SU-DHL-6 (cell line): ENCODE measurements around the gene PPP1R14C.

ENCODE experiments used
- H2AFZ ChIP-seq: fragments of 200-600 bp; sonication (generic); 2 replicates; pipeline ENCODE4 v1.6.1; 2014; ENCODE audit warnings: low read depth, mild to moderate bottlenecking, moderate library complexity, mixed read lengths, antibody characterized with exemption, low read length; ENCODE audit not compliant: severe bottlenecking
- H3F3A ChIP-seq: fragments of 200-600 bp; shearing (Covaris generic); 2 replicates; pipeline ENCODE4 v1.6.0; 2016; ENCODE audit warnings: antibody characterized with exemption, mild to moderate bottlenecking; ENCODE audit not compliant: insufficient read depth
- H3K27ac ChIP-seq: fragments of 200-600 bp; sonication (generic); 2 replicates; pipeline ENCODE4 v1.5.1; 2016; ENCODE audit warnings: low read depth, mild to moderate bottlenecking, low read length, moderate library complexity, mixed read lengths
- H3K27me3 ChIP-seq: fragments of 200-600 bp; sonication (generic), shearing (Covaris generic); 2 replicates; pipeline ENCODE4 v1.6.0; 2014; ENCODE audit warnings: mild to moderate bottlenecking, low read length
- H3K36me3 ChIP-seq: fragments of 200-600 bp; sonication (generic); 2 replicates; pipeline ENCODE4 v1.6.1; 2014; ENCODE audit warnings: mild to moderate bottlenecking, low read length, mixed read lengths
- H3K4me2 ChIP-seq: fragments of 300-600, 200-600 bp; shearing (Covaris generic), sonication (generic); 2 replicates; pipeline ENCODE4 v1.6.0; 2014; ENCODE audit warnings: low read length, low read depth, mild to moderate bottlenecking; ENCODE audit not compliant: poor library complexity, severe bottlenecking
- H3K4me3 ChIP-seq: fragments of 200-600 bp; sonication (generic); 2 replicates; pipeline ENCODE4 v1.5.1; 2014; ENCODE audit warnings: antibody characterized with exemption, low read length, mild to moderate bottlenecking, mixed read lengths; ENCODE audit not compliant: insufficient read depth, poor library complexity, severe bottlenecking
- H3K79me2 ChIP-seq: fragments of 200-600 bp; sonication (generic); 2 replicates; pipeline ENCODE4 v1.6.1; 2014; ENCODE audit warnings: mild to moderate bottlenecking, low read length, moderate library complexity; ENCODE audit not compliant: insufficient read depth
- H3K9ac ChIP-seq: fragments of 200-600 bp; sonication (generic); 2 replicates; pipeline ENCODE4 v1.7.0; 2014; ENCODE audit warnings: mild to moderate bottlenecking, low read length
- H3K9me2 ChIP-seq: fragments of 200-600 bp; sonication (generic); replicated peaks from 2 replicates; pipeline ENCODE4 v1.6.1; 2014; ENCODE audit warnings: low read length; ENCODE audit not compliant: insufficient read depth
- H3K9me3 ChIP-seq: fragments of 200-600 bp; sonication (generic); 2 replicates; pipeline ENCODE4 v1.6.1; 2014; ENCODE audit warnings: low read length, mixed read lengths; ENCODE audit not compliant: insufficient read depth
- H4K20me1 ChIP-seq: fragments of 200-600 bp; sonication (generic); 2 replicates; pipeline ENCODE4 v1.6.1; 2014; ENCODE audit warnings: low read depth, mild to moderate bottlenecking, antibody characterized with exemption, low read length, moderate library complexity, mixed read lengths
- EZH2phosphoT487 ChIP-seq: fragments of 200-600 bp; sonication (generic), shearing (Covaris generic); conservative IDR thresholded peaks from 2 replicates; pipeline ENCODE4 v1.6.1; 2018; ENCODE audit warnings: mild to moderate bottlenecking, antibody characterized with exemption, low read length, moderate library complexity, mixed read lengths
- TF ChIP-seq, protein P1 (sequence below): fragments of 200-600 bp; sonication (generic); IDR thresholded peaks from one replicate; pipeline ENCODE4 v1.5.1; 2017; ENCODE audit warnings: antibody characterized with exemption, mild to moderate bottlenecking, low read length, moderate library complexity; ENCODE audit not compliant: insufficient read depth, poor library complexity, severe bottlenecking

PPP1R14C gene

DNA sequence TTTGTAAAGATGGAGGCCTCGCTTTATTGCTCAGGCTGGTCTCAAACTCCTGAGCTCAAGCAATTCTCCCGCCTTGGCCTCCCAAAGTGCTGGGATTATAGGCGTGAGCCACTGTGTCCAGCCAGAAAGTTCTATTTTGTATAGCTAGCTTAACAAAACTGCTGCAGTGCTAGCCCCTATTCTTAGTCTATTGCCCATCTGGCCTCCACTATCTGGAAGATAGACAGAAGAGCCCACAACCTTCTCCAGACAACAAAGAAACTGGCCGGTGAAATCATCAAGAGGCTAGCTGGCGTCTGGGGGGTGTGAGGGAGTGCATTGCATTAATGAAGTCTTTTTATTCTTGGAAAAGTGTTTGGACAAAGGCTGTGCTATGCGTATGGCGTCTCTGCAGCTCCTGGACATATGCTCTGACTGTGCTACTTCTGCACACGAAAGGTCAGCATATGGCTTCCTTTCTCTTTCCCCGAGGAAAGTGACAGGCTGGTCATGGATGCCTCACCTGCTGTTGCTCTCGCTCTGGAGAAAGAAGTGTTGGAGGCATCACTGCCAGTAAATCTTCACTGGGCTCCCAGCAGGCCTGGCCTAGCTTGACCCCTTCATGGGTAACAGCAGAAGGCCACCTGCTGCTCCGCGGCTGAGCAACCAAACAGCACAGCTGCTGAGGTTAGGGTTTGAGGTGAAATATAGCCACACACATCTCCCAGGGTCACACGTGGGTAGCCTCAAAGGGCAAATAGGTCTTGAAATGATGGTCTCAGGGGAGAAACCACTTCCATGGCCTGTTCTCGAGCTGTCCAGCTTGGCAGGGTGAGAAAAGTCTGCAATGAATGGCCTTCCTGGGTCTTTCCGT is 130.8 kb downstream of the PPP1R14C start:
- Histone ChIP-seq H3K27ac (no peak overlapping the region), H3K9me2 (no peaks in the 10 kb centered on the region), H3K4me2 (no peak overlapping the region)

DNA sequence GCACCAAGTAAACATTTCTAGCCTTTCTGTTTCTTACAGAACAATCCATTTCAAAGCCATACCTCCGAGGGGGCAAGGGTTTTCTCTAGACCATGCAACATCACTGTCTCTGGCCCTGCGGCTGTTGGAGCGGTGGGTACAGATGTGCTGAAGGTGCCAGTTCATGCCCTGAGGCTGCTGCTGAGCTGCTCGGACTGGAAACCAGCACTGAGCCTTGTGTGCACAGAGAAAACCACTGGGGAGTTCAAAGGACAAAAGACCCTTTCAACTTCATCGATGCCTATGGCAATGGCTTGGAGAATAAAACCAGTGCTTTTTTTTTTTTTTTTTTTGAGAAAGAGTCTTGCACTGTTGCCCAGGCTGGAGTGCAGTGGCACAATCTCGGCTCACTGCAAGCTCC is 132.6 kb downstream of the PPP1R14C start:
- H4K20me1 ChIP-seq = no peaks in the 10 kb centered on the region
- no peaks in the 10 kb centered on the region for H3K79me2 ChIP-seq
- no peak overlapping the region for H3K4me2 ChIP-seq
- H3K9me2 ChIP-seq = no peaks in the 10 kb centered on the region
- no peak overlapping the region for H3K4me3 ChIP-seq
- no peaks in the 10 kb centered on the region for H3K27me3 ChIP-seq
- H3K27ac ChIP-seq = no peak overlapping the region
- H3K9me3 ChIP-seq = no peaks in the 10 kb centered on the region
- H3K9ac ChIP-seq = no peak overlapping the region
- H3F3A ChIP-seq = no peaks in the 10 kb centered on the region
- no peak for TF ChIP-seq EZH2phosphoT487
- TF ChIP-seq, protein P1, sequence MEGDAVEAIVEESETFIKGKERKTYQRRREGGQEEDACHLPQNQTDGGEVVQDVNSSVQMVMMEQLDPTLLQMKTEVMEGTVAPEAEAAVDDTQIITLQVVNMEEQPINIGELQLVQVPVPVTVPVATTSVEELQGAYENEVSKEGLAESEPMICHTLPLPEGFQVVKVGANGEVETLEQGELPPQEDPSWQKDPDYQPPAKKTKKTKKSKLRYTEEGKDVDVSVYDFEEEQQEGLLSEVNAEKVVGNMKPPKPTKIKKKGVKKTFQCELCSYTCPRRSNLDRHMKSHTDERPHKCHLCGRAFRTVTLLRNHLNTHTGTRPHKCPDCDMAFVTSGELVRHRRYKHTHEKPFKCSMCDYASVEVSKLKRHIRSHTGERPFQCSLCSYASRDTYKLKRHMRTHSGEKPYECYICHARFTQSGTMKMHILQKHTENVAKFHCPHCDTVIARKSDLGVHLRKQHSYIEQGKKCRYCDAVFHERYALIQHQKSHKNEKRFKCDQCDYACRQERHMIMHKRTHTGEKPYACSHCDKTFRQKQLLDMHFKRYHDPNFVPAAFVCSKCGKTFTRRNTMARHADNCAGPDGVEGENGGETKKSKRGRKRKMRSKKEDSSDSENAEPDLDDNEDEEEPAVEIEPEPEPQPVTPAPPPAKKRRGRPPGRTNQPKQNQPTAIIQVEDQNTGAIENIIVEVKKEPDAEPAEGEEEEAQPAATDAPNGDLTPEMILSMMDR = no peak
- no peak overlapping the region for H2AFZ ChIP-seq
- no peaks in the 10 kb centered on the region for H3K36me3 ChIP-seq

More for the DNA sequence above, 130.8 kb downstream of the PPP1R14C start:
- Histone ChIP-seq H3K9ac (no peak overlapping the region), H4K20me1 (no peaks in the 10 kb centered on the region), H2AFZ (no peak overlapping the region), H3K36me3 (no peaks in the 10 kb centered on the region), H3F3A (no peaks in the 10 kb centered on the region), H3K9me3 (no peaks in the 10 kb centered on the region), H3K79me2 (no peaks in the 10 kb centered on the region), H3K4me3 (no peak overlapping the region), H3K27me3 (no peaks in the 10 kb centered on the region)
- no peak for TF ChIP-seq EZH2phosphoT487
- TF ChIP-seq, protein P1 = no peak

DNA sequence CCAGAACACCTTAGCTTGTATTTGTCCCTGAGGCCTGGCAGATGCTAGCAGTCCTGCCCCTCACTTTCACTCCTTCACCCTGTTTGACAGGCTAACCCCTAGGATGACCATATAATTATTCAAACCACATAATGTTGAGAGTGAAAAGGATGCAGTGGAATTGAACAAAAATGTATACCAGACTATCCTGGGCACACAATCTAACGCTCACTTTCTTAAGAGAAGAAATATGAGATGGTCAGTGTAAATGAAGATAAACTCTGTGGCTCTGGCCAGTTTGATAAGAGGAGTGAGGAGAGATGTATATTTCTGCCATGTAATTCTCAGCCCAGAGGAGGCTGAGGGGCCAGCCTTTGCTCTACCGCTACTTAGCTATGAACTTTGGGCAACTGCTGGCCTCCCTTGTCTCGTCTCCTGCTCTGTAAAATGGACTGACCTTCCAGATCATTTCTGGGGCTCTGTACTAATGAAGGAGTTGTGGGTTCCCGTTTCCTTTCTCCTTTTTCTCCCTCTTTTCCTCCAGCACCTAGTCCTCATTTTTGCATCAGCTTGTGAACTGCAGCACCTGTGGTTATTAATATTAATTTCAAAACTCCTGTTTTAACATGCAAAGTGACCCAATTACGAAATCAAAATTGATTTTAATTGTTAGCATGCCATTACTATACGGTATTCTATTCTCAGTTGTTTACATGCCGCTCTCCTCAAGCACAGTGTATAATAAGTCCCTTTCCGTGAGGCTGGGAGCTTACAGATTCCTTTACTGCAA is 133.5 kb downstream of the PPP1R14C start:
- Histone ChIP-seq H3K9ac (no peak overlapping the region), H3K9me2 (no peaks in the 10 kb centered on the region), H4K20me1 (no peaks in the 10 kb centered on the region), H3K4me3 (no peak overlapping the region), H3K9me3 (no peaks in the 10 kb centered on the region), H2AFZ (no peak overlapping the region), H3K27me3 (no peaks in the 10 kb centered on the region), H3K79me2 (no peaks in the 10 kb centered on the region), H3F3A (no peaks in the 10 kb centered on the region), H3K27ac (no peak overlapping the region), H3K36me3 (no peaks in the 10 kb centered on the region), H3K4me2 (no peak overlapping the region)
- TF ChIP-seq, protein P1 = no peak
- no peak for TF ChIP-seq EZH2phosphoT487
